ENCODE measurements around the gene SMARCC2. TPM values are rescaled to one million over a fixed set of nuclear protein-coding genes. Genes with fewer than 3 reads are reported as not detected.

The SMARCC2 gene
- total RNA-seq, 1 donor from 2014 or later = 43.9 TPM

GRCh38 chr12:56129942-56130495, 59.3 kb downstream of the SMARCC2 start:
- no peak for DNase-seq (ENCODE audit: low read depth)
- no peak for TF ChIP-seq CTCF (conservative IDR thresholded peaks at IDR 0.05; ENCODE audit: low read depth, low read length)
- peak overlapping the region; percentile 79 for H3K4me3 ChIP-seq (ENCODE audit: low read depth, low read length)

- H3K4me3 ChIP-seq (ENCODE audit: low read depth, low read length) = peak overlapping the region; percentile 79
- no peak for DNase-seq (ENCODE audit: low read depth)
- no peak for TF ChIP-seq CTCF (conservative IDR thresholded peaks at IDR 0.05; ENCODE audit: low read depth, low read length)
Measured at GRCh38 chr12:56129206-56129941, 59.9 kb downstream of the SMARCC2 start.

- TF ChIP-seq CTCF (conservative IDR thresholded peaks at IDR 0.05; ENCODE audit: low read depth, low read length) = no peak
- peak overlapping the region; percentile 79 for H3K4me3 ChIP-seq (ENCODE audit: low read depth, low read length)
- DNase-seq (ENCODE audit: low read depth) = no peak
Measured at GRCh38 chr12:56128670-56129205, 60.5 kb downstream of the SMARCC2 start.

GRCh38 chr12:56127888-56128669, 61.2 kb downstream of the SMARCC2 start, which contains the start of gene ESYT1:
ESYT1 (plus strand) TSS chr12:56128267; CDS start chr12:56128320, 53 bp downstream.
- TF ChIP-seq CTCF (conservative IDR thresholded peaks at IDR 0.05; ENCODE audit: low read depth, low read length) = no peak
- DNase-seq (ENCODE audit: low read depth) = peak; percentile 96
- H3K4me3 ChIP-seq (ENCODE audit: low read depth, low read length) = peak within 1 kb of the TSS; percentile 79

- no peak for DNase-seq (ENCODE audit: low read depth)
Measured at GRCh38 chr12:56127485-56127887, 61.8 kb downstream of the SMARCC2 start.

More at GRCh38 chr12:56127485-56127887, 61.8 kb downstream of the SMARCC2 start:
- peak overlapping the region; percentile 57 for H3K4me3 ChIP-seq (ENCODE audit: low read depth, low read length)
- no peak for TF ChIP-seq CTCF (conservative IDR thresholded peaks at IDR 0.05; ENCODE audit: low read depth, low read length)
